GF-D8 (cell line): ENCODE data around the gene USP47.

Source experiments
- DNase-seq: peaks from one replicate; lab custom pipeline; 2025; lab: John Stamatoyannopoulos, UW

The USP47 gene

DNA sequence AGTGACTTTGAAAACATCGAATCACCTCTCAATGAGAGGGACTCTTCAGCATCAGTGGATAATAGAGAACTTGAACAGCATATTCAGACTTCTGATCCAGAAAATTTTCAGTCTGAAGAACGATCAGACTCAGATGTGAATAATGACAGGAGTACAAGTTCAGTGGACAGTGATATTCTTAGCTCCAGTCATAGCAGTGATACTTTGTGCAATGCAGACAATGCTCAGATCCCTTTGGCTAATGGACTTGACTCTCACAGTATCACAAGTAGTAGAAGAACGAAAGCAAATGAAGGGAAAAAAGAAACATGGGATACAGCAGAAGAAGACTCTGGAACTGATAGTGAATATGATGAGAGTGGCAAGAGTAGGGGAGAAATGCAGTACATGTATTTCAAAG, 100.9 kb downstream of the USP47 start:
- no peak for DNase-seq

DNA sequence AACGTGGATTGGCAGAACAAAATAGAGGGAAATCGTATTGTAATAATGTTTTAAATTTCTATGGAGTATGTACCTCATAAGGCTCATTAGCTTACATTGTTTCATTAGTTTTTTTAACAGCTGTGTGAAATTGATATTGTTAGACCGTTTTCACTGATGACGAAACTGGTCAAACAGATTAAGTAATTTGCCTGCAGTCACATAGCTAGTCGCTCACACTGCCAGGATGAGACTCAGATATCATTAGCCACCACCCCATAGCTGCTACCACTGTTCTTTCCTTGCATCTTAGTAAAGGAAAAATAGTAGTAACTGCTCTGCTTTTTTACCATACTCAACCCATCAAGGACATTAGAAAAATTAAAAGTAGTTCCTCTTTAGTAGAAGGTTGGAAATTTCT, 102.7 kb downstream of the USP47 start:
- no peak for DNase-seq

DNA sequence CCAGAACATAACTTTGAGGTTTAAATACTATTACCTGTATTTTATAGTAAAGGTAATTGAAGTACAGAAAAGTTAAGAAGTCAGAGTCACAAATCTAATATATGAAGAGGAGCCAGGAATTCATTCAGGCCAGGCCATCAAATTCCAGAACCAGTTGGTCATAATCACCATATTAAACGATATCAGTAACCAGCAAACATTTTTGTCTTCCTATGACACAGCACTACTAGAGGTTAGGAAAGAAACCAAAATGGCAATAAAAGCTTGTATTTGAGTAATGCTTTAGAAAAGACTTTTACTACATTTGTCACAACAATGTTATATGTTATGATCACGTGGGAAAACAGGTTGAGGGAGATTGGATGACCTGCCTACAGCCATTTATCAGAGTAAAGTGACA, 104.4 kb downstream of the USP47 start:
- DNase-seq: no peak

DNA sequence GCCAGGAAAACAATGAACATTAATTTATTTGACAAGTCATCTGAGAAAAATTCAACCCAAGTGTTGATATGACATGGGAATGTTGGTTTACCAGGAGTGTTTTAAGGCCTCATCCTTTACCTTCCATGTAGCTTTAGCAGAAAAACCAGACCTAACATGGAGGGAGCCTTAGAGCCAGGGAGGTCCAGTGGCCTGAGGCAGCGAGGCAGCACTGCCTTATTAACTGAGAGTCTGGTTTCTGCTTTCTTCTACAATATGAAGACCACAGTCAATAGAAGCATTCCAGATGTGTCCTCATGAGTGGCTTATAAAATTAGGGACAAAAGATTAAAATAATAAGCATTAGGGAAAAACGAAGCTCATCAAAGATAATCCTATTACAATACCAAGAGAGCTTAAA, 105.1 kb downstream of the USP47 start:
- DNase-seq: no peak

DNA sequence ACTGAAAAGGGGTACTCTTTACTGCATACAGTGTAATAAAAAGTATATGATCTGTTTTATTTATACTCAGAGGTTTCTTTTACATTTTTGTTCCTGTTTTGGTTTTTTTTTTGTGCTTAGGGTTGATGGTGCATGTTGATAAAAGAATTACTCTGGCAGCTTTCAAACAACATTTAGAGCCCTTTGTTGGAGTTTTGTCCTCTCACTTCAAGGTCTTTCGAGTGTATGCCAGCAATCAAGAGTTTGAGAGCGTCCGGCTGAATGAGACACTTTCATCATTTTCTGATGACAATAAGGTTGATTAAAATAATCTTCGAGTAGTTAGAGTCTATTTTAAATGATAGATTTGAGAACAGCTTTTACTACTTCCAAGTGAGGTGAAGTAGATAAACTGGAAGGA, 106.1 kb downstream of the USP47 start:
- no peak for DNase-seq

DNA sequence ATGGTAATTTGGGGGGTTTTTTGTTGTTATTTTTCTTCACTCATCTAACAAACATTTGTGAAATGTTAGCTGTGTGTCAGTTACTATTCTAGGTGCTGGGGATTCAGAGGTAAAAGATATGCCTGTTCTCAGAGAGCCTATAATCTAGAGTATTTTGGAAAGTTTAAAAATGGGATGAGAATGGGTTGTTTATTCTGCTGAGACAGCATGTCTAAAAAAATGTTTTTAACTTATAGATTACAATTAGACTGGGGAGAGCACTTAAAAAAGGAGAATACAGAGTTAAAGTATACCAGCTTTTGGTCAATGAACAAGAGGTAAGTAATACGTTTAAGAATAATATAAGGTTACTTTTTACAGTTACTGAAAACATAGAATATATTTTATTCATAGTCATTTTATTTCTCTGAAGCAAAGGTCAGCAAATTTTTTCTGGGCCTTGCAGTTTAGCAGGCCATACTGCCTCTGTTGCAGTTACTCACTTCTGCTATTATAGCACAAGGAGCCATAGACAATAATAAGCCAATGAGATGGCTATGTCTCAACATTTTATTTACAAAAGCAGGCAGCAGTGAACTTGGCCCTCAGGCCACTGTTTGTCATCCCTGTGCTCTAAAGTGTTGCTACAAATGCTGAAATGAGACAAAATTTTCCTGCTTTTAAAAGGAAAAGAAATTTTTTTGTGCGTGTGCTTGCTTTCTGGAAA, 106.6 kb downstream of the USP47 start:
- no peak for DNase-seq

DNA sequence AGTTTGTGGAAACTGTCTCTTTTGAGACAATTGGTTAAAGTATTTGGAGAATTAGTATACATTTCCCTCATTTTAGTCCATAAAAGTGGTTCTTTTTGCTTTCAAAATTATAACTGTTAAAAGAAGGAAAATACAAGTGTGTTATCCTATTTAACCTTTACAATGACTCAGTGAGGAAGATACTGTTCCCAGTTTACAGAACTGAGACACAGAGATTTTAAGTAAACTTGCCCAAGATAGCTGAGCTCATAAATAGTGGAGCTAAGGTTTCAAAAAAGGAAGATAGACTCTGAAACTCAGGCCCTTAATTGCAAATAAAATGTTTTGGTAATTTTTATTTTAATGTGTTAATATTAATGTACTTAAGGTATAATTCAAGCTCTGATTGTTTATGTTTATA, 107.7 kb downstream of the USP47 start:
- DNase-seq: no peak

DNA sequence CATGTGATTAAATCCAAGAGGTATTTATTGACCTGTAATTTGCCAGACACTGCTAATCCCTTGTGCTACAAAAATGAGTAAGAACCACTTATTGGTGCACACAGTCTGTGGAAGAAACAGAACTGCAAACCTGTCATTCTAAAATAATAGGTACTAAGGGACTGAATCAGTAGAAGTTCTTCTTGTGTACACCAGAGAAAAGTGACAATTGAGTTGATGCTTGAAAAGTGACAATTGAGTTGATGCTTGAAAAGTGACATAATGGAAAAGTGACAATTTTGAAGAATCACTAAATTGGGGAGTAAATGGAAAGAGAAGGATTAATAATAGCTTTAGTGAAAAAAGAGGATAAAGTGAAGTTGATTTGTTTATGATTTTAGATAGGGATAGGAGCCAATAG, 110.3 kb downstream of the USP47 start:
- no peak for DNase-seq

DNA sequence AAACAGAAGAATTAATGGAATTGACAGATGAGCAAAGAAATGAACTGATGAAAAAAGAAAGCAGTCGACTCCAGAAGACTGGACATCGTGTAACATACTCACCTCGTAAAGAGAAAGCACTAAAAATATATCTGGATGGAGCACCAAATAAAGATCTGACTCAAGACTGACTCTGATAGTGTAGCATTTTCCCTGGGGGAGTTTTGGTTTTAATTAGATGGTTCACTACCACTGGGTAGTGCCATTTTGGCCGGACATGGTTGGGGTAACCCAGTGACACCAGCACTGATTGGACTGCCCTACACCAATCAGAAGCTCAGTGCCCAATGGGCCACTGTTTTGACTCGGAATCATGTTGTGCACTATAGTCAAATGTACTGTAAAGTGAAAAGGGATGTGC, 114.2 kb downstream of the USP47 start:
- no peak for DNase-seq

DNA sequence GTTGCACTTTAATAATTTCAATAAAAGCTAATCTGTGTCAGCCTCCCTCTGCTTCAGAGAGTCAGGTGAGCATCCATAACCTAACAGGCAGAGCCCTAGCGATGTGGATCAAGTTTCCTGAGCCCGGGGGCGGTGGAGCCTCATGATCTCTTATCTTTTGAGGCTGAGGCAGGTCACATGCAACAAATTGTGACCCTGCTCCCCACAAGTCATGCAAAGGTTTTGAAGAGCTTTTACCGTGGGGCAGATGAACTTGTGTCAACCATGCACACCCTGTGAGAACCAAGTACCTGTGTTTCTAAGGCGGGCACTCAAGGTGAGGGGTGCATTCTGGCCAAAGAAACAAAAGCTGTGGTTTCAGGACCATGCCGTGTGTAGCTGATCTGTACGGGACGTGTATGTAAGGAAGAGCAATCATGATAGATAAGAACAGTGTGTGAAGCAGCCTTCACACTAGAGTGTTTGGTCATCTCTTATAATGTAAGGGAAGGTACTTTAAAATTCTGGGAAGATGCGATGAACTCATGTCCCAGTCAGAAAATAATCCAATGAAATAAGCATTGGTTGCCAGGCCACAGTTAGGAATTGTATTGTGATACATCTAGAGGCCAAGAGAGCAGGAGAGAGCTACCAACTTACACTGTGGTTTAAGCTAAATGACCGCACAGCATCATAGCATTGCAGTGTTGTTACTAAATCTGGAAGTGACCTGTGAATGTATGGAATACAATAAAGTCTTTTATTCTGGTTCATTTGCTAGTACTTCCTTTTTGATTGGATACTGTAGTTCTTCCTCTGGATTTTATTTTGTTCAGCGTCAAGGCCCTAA, 116.8 kb downstream of the USP47 start:
- DNase-seq: no peak

DNA sequence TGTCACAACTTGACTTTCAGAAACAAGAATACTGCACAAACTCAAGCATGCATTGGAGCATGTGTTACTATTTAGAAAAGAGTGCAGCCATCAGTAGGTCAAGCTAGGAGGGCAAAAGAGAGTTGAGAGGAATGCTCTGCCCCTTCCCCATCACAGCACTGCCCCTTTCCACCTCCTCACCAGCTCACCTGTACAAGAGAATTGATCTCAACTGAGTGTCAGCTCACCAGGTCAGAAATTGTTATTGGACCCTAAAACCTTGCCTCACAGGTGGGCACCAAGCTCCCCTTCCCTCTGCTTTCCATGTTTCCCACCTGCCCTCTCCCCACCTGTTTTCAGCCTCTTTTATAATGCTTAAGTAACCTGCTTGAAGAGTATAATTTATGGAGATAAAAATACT, 117.8 kb downstream of the USP47 start:
- no peak for DNase-seq

DNA sequence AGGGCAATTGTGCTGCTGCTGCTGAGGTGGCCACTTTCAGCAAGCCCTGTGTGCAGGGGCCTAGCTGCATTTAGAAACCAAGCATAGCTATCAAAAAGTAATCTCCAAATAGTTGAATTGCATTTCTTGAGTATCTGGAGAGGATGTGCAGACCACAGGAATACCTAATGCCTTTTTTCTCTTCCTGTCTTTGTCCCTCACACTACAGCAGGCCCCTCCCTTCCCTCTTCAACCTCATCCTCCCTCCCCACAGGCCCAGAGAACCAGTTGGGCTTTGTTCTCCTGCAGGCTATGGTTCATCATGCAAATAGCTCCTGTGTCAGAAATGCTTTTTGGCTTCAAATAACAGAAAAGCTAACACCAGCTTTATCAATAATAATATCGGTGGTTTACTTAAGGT, 118.9 kb downstream of the USP47 start:
- DNase-seq: no peak

DNA sequence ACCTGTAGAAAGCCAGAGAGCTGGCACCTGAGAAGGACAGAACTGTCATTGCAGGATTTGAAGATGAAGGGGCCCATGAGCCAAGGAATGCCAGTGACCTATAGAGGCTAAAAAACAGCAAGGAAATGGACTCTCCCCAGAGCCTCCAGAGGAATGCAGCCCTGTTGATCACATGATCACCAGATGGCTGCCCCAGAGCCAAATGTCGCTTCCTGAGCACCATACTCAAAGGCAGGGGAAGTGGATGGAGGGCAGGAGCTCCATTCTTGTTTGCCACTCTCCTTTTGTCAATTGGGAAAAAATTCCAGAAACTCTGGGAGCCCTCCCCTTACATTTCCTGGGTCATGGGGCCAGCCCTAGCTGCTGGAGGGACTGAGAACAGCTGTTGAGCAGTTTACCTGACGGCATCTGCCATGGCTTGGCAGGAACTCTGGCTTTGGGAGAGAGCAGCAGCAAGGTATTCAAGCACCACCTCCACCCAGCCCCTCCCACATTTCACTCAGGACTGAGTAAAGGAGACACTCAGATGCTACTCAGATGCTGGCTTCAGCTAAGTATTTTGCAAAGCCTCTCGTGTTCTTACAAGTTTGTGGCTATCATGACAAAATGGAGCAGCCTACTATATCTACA, 119.7 kb downstream of the USP47 start:
- DNase-seq: no peak

DNA sequence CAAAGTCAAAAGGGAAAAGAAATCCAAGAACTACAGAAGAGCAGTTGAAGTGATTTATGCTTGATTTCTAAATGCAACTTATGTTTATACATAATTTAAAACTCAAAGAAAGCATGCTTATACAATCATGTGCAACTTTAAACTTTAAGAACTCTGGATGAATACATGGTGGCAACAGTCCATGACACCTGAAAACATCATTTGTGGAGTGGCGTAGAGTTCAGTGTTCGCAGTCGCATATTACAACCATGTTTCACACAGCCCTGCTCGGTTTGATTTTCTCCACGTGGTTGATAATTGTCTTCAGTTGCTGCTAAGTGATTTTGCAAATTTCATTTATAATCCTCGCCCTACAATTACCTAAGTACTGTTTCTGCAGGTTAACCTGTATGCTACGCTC, 121.3 kb downstream of the USP47 start:
- no peak for DNase-seq

DNA sequence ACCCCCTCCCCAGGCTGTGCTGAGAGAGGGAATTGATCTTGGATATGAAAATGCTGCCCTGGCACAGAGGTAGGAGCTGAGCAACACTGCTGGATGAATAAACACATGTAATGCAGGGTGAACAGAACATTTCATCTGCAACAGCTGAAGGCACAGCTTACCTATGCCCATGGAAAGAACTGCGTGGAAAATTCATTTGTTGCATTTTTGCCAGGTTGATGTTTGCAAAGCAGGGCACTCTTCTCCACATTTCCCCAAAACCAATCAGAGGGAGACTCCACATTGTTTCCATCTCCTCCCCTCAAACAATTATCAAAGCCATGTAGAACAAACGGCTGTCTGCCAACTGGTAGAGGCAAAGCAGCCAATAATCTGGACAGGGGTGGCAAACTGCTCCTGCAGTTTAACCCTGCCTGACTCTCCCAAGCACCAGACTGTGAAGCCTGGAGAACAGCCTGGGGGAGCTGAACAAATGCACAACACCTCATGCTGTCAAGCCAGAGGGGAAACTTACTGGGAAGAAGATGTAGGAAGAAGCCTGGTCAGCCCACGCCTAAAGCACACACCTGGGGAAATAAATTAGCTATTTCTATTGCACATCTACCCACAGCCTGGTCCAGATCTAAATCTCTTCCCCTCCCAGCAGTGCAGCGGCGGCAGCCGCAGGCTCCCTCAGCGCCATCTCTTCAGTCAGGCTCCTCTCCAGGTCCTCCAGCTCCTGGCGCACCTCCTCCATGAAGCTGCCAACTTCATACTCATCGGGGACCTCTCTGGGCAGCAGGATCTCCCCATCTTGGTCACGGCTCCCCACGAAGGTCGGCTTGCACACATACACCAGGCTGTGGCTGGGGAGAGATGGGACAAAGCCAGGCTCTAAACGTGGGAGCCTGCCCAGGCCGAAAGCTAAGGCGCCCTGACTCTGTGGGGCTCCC, 122.3 kb downstream of the USP47 start:
- DNase-seq: no peak

DNA sequence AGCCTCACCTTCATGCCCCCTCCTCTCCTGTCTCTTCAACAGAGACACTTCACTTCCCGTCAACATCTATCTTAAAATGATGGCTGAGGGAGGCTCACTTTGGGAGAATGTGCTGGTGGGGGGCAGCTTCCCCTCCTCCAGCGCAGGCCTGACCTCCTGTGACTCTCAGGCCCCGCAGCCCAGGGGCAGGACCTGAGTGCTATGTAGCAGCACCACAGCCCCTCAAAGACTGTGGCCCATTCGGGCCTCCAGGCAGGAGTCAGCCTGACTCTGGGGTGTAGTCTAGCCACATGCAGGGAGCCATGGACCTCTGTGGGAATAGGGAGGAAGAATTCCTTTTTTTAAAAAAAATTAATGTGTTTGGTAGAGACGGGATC, 123.0 kb downstream of the USP47 start:
- no peak for DNase-seq

DNA sequence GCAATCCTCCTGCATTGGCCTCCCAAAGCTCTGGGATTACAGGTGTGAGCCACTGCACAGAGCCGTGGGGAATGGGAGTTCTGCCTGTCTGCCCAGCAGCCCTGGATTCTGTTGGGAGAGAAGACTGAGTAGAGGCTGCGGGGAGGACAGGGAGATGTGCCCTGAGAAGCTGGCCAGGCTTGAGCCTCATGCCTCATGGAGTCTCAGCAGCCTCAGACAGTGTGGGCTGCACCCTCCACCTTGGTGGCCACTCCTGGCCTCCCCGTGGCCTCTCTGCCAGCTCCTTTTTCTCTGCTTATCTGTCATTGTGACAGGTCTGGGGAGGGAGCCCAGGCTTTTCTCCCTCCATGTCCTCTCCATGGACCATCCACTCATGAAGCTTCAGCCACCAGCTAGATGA, 123.4 kb downstream of the USP47 start:
- no peak for DNase-seq

DNA sequence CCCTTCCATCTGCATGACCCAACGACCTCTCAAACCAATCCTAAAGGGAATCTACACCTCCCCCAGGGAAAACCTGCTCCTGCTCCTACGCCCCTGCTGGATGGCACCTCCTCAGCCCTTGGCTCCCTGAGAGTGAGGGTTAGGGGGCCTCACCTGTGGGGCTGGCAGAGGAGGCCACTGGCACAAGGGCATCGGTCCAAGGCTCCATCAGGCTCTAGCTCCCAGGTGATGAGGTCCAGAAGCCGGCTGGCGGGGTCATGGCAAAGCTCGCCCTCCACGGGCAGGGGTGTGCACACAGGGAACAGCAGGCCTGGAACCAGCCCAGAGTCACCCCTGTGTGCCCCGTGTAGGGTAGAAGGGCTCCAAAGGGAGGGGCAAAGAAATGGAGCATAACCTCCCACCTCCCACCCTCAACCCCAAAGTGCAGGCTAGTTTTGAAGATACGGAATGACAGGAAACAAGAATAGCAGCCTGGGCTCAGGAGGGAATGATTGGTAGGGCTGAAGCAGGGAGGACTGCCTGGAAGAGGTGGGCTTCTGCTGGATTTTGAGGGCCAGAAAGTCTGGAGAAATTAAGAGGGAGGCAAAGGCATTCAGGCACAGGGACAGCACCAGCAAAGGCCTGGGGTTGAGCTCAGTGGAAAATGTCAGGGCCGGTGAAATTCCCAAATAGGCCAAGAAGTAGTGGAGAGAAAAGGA, 124.0 kb downstream of the USP47 start:
- no peak for DNase-seq

DNA sequence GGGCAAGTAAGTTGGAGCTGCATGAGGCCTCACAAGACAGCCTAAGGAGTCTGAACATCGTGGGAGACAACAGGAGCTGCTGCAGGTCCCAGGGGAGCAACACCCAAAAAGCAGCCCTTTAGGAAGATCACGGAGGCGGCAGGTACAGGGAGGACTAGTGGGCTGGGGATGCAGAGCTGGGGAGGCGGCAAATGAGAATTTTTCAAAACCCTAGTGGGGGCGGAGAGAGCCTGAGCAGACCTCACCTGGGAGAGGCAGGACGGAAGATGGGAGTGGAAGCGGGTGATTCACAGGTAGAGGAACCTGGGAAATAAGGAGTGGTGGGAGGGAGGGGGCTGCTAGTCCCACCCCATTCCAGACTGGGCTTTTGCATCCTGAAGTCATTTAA, 124.6 kb downstream of the USP47 start:
- no peak for DNase-seq

DNA sequence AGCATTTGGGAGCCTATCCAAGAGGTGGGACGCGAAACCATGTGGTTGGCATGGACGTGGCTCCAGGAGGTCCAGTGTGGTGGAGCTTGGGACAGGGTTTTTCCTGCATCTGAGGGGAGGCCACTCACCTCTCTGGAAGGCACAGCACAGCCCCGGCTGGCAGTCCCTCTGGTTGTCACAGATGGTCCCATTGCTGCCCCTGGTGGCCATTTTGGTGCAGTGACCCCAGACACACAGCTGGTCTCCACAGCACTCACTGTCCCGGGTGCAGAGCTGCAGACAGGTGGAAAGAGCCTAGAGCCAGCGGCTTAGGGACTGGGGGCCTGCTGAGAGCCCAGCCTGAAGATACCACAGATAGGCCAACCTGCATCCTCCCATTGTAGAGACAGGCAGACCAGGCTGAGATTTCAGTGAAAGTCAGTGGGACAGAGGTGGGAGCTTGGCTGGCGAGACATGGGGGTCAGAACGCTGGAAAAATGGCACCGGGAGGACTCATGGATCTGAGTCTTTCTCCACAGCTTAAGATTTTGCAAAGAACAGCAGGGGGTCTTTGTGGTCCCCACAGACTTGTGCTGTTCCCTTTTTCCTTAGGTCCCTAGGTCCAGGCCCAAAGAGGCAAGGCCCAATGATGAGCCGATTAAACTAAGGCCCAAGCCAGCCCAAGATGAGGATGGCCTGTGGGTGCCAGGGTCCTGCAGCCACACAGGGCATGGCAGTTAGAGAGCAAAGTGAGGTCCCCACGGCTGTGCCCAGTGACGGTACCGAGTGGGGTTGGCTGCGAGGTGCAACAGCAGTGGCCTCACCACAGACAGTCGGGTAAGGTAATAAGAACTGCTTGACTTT, 125.3 kb downstream of the USP47 start:
- no peak for DNase-seq
